Measurements from ENCODE around the gene EML1. TPM values are rescaled to one million over a fixed set of nuclear protein-coding genes. Genes with fewer than 3 reads are reported as not detected.

EML1 gene
- total RNA-seq, 1 donor from 2014 or later, result 34.5 TPM

DNA sequence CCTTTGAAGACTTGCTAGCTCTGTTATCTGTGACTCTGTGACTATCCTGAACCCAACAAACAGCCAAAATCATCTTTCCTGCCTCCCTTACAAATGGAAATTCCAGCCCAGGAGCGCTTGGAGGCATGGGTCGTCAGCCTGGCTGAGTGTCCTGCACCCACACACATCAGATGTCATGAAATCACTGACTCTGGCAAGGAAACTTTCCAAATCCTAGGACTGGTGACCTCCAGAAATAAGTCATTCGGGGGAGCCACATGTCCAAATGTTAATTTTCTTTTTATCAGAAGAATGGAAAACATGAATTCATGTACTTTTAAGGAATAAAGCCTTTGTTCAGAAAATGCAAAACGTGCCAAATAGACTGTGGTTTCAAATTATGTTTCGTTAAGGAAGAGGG, 175.7 kb downstream of the EML1 start:
- no peak for DNase-seq
- intact Hi-C loops (cut with DNase I), result no loop called here
- Histone ChIP-seq H3K4me1 (peaks cover 6% of the 10 kb centered on the region), H3K4me3 (no peak overlapping the region), H3K27me3 (ENCODE audit: low read depth) (no peaks in the 10 kb centered on the region), H3K27ac (no peak overlapping the region), H3K9me3 (no peaks in the 10 kb centered on the region), H3K36me3 (no peaks in the 10 kb centered on the region)
- ATAC-seq, result no peak
- TF ChIP-seq, protein P1, sequence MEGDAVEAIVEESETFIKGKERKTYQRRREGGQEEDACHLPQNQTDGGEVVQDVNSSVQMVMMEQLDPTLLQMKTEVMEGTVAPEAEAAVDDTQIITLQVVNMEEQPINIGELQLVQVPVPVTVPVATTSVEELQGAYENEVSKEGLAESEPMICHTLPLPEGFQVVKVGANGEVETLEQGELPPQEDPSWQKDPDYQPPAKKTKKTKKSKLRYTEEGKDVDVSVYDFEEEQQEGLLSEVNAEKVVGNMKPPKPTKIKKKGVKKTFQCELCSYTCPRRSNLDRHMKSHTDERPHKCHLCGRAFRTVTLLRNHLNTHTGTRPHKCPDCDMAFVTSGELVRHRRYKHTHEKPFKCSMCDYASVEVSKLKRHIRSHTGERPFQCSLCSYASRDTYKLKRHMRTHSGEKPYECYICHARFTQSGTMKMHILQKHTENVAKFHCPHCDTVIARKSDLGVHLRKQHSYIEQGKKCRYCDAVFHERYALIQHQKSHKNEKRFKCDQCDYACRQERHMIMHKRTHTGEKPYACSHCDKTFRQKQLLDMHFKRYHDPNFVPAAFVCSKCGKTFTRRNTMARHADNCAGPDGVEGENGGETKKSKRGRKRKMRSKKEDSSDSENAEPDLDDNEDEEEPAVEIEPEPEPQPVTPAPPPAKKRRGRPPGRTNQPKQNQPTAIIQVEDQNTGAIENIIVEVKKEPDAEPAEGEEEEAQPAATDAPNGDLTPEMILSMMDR (IDR thresholded peaks at IDR 0.05), result no peak

DNA sequence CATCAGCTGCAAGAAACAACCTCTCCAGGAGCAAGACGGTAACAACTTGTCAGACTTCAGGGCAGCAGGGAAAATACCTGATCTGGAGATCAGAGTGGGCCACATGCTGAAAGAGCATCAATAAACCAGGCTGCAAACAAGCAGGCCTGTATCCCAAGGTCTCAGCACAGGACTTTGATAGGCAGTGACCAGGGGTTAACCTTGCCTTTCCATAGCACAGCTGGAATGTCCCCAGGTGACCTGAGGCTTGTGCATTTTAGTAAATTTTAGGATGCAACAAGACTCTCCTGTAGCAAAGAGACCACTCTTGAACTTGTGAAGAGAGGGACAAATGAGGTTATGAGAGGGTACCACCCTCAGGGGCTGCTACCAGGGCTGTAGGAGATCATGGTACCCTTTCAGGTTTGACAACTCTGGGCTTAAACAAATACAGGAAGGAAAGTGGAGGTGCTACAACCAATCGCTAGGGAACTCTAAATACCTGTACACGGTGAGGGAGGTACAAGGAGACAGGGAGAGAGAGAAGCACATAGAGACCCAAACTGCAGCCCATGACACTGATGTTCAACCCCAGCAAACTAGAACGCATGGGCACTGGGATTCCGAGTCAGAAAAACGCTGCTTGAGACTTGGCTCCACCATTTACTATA, 176.6 kb downstream of the EML1 start:
- TF ChIP-seq, protein P1 (IDR thresholded peaks at IDR 0.05), result no peak
- DNase-seq (no peak), ATAC-seq (no peak)
- Histone ChIP-seq H3K4me3 (no peak overlapping the region), H3K4me1 (peaks cover 6% of the 10 kb centered on the region), H3K9me3 (no peaks in the 10 kb centered on the region), H3K27ac (no peak overlapping the region), H3K36me3 (no peaks in the 10 kb centered on the region), H3K27me3 (ENCODE audit: low read depth) (no peaks in the 10 kb centered on the region)
- intact Hi-C loops (cut with DNase I), result no loop called here

DNA sequence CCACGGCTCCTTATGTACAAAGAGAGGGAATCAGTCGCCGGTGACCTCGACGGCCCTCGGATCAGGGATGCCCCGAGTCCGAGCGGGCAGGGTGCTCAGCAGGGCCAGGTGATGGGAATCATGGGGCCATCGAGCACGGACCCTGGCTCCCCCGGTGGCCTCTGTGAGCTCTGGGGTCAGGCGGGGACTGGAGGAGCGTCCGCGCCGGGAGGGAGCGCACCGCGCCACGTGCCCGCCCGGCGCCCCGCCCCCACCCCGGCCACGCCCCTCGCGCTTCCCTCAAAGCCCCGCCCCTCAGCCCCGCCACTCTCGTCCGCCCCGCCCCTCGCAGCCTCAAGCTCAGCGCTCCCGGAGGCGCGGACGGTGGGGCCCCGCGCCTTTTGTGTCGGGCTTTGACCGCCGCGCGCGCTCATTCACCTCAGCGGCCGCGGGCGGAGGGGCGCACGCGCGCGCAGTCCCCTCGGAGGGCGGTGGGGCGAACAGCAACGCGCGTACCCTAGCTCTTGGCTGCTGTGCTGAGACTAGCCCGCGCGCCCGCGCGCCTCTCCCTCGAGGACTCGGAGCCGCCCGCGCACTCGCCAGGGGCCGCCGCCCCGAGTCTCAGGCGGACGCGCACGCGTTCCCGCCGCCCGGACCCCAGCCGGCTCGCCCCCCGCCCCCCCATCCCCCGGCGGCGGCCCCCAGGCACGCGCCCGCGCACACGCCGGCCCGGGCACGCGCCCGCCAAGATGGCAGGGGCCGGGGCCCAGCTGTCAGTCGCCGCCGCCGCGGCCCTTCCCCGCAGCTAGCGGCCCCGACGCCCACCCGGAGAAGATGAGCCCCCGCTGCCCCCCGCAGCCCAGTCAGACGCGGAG, 178.1 kb downstream of the EML1 start:
- Histone ChIP-seq H3K9me3 (no peaks in the 10 kb centered on the region), H3K4me1 (peaks cover 6% of the 10 kb centered on the region), H3K27me3 (ENCODE audit: low read depth) (no peaks in the 10 kb centered on the region), H3K4me3 (peak overlapping the region; percentile 83), H3K36me3 (no peaks in the 10 kb centered on the region), H3K27ac (peak overlapping the region; percentile 67)
- intact Hi-C loops (cut with DNase I), result no loop called here
- DNase-seq, result peak; percentile 82
- TF ChIP-seq, protein P1 (IDR thresholded peaks at IDR 0.05), result no peak
- peak; percentile 95 to 96 for ATAC-seq

DNA sequence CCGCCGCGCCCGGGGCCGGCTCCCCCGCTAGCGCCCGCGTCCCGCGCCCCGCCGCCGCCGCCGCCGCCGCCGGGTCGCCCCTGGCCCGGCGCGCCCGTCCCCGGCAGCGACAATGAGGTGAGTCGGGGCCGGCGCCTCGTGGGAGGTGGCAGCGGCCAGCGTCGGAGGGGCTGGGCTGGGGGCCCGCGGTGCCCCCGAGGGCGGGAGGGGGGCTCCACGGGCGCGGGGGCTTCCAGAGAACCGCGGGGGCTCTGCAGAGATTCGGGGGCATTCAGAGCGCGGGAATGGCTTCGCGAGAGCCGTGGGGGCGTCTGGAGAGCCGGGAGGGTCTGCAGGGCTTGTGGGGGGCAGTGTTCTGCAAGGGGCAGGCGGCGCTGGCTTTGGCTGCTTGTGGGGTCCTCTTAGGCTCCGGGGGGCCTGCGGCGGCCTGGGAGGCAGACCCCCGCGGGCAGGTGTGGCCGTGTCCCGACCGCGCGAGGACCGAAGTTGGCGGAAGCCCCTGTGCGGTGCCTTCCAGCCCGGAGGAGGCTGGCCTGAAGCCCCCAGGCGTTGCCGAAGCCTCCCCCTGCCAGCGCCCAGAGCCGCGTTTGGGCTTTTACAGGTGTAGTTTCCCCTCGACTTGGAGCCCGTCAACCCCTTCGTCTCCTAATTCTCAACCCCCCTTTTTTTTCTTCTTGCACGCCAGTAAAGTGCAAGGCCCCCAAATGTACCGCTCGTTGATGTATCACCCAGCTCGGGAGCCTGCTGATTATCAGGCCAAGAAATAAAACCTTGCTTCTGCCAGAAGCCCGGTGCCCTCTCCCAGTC, 178.9 kb downstream of the EML1 start:
- H3K4me3 ChIP-seq, result peak overlapping the region; percentile 83
- DNase-seq (no peak), ATAC-seq (peak; percentile 10 to 15)
- H3K27ac ChIP-seq, result peak overlapping the region; percentile 56
- intact Hi-C loops (cut with DNase I), result no loop called here
- no peaks in the 10 kb centered on the region for H3K27me3 ChIP-seq (ENCODE audit: low read depth)
- H3K4me1 ChIP-seq, result peaks cover 6% of the 10 kb centered on the region
- H3K9me3 ChIP-seq, result no peaks in the 10 kb centered on the region
- TF ChIP-seq, protein P1 (IDR thresholded peaks at IDR 0.05), result no peak
- no peaks in the 10 kb centered on the region for H3K36me3 ChIP-seq

DNA sequence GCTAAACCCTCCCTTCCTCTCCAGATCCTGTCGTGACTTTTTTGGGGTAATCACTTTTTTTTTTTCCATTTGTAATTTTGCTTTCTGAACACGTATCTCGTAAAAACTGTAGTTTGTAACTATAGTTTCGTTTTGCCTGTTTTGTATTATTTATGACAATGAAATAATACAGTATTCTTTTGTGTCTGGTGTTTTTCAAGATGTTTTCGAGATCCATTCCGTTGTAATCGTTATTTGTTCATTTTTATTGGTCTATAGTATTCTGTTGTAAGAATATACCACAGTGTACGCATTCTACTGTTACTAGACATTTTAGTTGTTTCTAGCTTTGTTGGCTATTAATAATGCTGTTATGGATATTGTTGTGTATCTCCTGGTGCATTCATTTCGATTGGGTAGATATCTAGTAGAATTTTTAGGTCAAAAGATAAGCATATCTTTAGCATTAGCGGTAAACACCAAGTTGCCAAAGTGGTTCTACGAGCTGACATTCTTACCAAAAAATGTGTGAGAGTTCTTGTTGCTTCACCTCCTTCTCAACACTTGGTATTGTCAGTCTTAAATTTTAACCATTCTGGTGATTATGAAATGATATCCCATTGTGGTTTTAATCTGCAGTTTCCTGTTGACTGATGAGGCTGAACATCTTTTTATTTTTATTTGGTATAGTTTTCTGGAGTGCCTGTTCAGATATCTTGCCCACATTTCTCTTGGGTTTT, 179.7 kb downstream of the EML1 start:
- no peaks in the 10 kb centered on the region for H3K27me3 ChIP-seq (ENCODE audit: low read depth)
- H3K9me3 ChIP-seq, result no peaks in the 10 kb centered on the region
- H3K4me1 ChIP-seq, result peaks cover 6% of the 10 kb centered on the region
- intact Hi-C loops (cut with DNase I), result no loop called here
- H3K36me3 ChIP-seq, result no peaks in the 10 kb centered on the region
- DNase-seq (no peak), ATAC-seq (no peak)
- H3K4me3 ChIP-seq, result peak overlapping the region; percentile 83
- H3K27ac ChIP-seq, result peak overlapping the region; percentile 56
- TF ChIP-seq, protein P1 (IDR thresholded peaks at IDR 0.05), result no peak
